Type B pancreatic cell (in vitro differentiated cells): Measurements from ENCODE around the gene HNRNPL. TPM values are rescaled to one million over a fixed set of nuclear protein-coding genes. Genes with fewer than 3 reads are reported as not detected.

Experiments used
- DNase-seq: peaks from one replicate; pipeline ENCODE4 v3.0.0; 2021; ENCODE audit warnings: mixed read lengths; ENCODE audit not compliant: unreplicated experiment; ENCODE audit errors: extremely low spot score
- H3K27ac Mint-ChIP-seq: 2 replicates; pipeline ENCODE4 v1.8.0; 2021; ENCODE audit warnings: mild to moderate bottlenecking, mixed read lengths
- H3K27me3 Mint-ChIP-seq: 2 replicates; pipeline ENCODE4 v1.8.0; 2021; ENCODE audit warnings: mixed read lengths
- H3K36me3 Mint-ChIP-seq: 2 replicates; pipeline ENCODE4 v1.8.0; 2021; ENCODE audit warnings: mixed read lengths
- H3K4me1 Mint-ChIP-seq: one replicate; pipeline ENCODE4 v1.8.0; 2021; ENCODE audit warnings: mixed read lengths; ENCODE audit not compliant: unreplicated experiment
- H3K4me3 Mint-ChIP-seq: 2 replicates; pipeline ENCODE4 v1.8.0; 2021; ENCODE audit warnings: mild to moderate bottlenecking, mixed read lengths
- H3K9me3 Mint-ChIP-seq: 2 replicates; pipeline ENCODE4 v1.8.0; 2021; ENCODE audit warnings: mixed read lengths
- CTCF ChIP-seq: fragments of 200-600 bp; sonication (generic); conservative IDR thresholded peaks from 2 replicates; pipeline ENCODE4 v1.5.0; 2021; ENCODE audit warnings: antibody characterized with exemption, mild to moderate bottlenecking
- total RNA-seq: library from RNA; stranded (reverse); gene quantifications from 2 replicates; pipeline ENCODE4 v1.2.1, GENCODE V29; 2021; ENCODE audit warnings: low replicate concordance

The HNRNPL gene
- total RNA-seq, 1 donor from 2014 or later = 451 TPM

GRCh38 chr19:38788478-38789243 lies 61.1 kb downstream of the HNRNPL start, which contains the start of gene LGALS7B:
TSS of gene LGALS7B (plus strand) at chr19:38789200. CDS start at chr19:38789227, 27 bp downstream.
- TF ChIP-seq CTCF = no peak
- no peak for DNase-seq
- Mint-ChIP-seq H3K9me3 (no peaks in the 10 kb centered on the region), H3K36me3 (no peaks in the 10 kb centered on the region), H3K4me1 (peaks cover 4% of the 10 kb centered on the region), H3K27me3 (peaks cover 3% of the 10 kb centered on the region), H3K4me3 (no peak within 1 kb of the TSS), H3K27ac (no peak within 1 kb of the TSS)

- Mint-ChIP-seq H3K9me3 (no peaks in the 10 kb centered on the region), H3K27me3 (no peaks in the 10 kb centered on the region), H3K27ac (no peak overlapping the region), H3K4me3 (no peak overlapping the region), H3K36me3 (no peaks in the 10 kb centered on the region), H3K4me1 (no peaks in the 10 kb centered on the region)
- TF ChIP-seq CTCF = no peak
- no peak for DNase-seq
Observed at GRCh38 chr19:38786572-38787265, 63.1 kb downstream of the HNRNPL start.

Other genes starting within 250 kb of the HNRNPL start
- 2.4 and 16.8 TPM in 2 replicates for gene MAP4K1, start 232.0 kb downstream of the HNRNPL start, total RNA-seq
- 274 and 310 TPM in 2 replicates for gene EIF3K, start 230.8 kb downstream of the HNRNPL start, total RNA-seq
- 475 and 776 TPM in 2 replicates for gene ACTN4, start 202.3 kb downstream of the HNRNPL start, total RNA-seq
- gene CAPN12, start 105.5 kb downstream of the HNRNPL start, total RNA-seq = 3.0 and 4.5 TPM in 2 replicates
- 1.8 and 1.9 TPM in 2 replicates for gene LGALS7, start 76.5 kb downstream of the HNRNPL start, total RNA-seq
- gene LGALS7B, start 60.8 kb downstream of the HNRNPL start, total RNA-seq = not detected in 2 replicates
- gene LGALS4, start 37.0 kb downstream of the HNRNPL start, total RNA-seq = 33.4 and 104 TPM in 2 replicates
- gene ECH1, start 18.2 kb downstream of the HNRNPL start, total RNA-seq = 134 and 142 TPM in 2 replicates
- gene RINL, start 28.3 kb upstream of the HNRNPL start, total RNA-seq = 1.7 and 3.4 TPM in 2 replicates
- 43.7 and 46.0 TPM in 2 replicates for gene SIRT2, start 49.6 kb upstream of the HNRNPL start, total RNA-seq
- 13.7 and 21.1 TPM in 2 replicates for gene NFKBIB, start 50.0 kb upstream of the HNRNPL start, total RNA-seq
- 0.55 and 1.2 TPM in 2 replicates for gene CCER2, start 62.2 kb upstream of the HNRNPL start, total RNA-seq
- 29.4 and 32.3 TPM in 2 replicates for gene SARS2, start 80.8 kb upstream of the HNRNPL start, total RNA-seq
- gene MRPS12, start 81.0 kb upstream of the HNRNPL start, total RNA-seq = 45.6 and 58.0 TPM in 2 replicates
- gene FBXO17, start 125.8 kb upstream of the HNRNPL start, total RNA-seq = 10.6 and 26.0 TPM in 2 replicates
- 8.2 and 10.1 TPM in 2 replicates for gene FBXO27, start 182.6 kb upstream of the HNRNPL start, total RNA-seq
- 0.29 and 0.31 TPM in 2 replicates for gene ACP7, start 234.4 kb upstream of the HNRNPL start, total RNA-seq